HG03442 (cell line): ENCODE data around the gene TRIM66.
"Not testable (repeated sequence)": the region's sequence is repeated elsewhere in the genome, so short reads cannot be mapped to it uniquely, and the experiment has no call there.

Source experiments
- ATAC-seq: cut with Tn5 transposase; IDR thresholded peaks from one replicate; pipeline ENCODE4 v1.9.1; 2021; ENCODE audit warnings: mild to moderate bottlenecking, moderate library complexity; ENCODE audit not compliant: unreplicated experiment

The TRIM66 gene

GRCh38 chr11:8691601-8692000, 9.1 kb upstream of the TRIM66 start:
- ATAC-seq = no peak

GRCh38 chr11:8690374-8691342, 8.2 kb upstream of the TRIM66 start:
- ATAC-seq = no peak

GRCh38 chr11:8689726-8690255, 7.3 kb upstream of the TRIM66 start:
- no peak for ATAC-seq

GRCh38 chr11:8688414-8689362, 6.2 kb upstream of the TRIM66 start:
- ATAC-seq = peak; percentile 90

GRCh38 chr11:8686325-8686724, 3.9 kb upstream of the TRIM66 start:
- no peak for ATAC-seq

- ATAC-seq = no peak
Measured at GRCh38 chr11:8685820-8686219, 3.4 kb upstream of the TRIM66 start.

GRCh38 chr11:8685306-8685705, 2.8 kb upstream of the TRIM66 start:
- ATAC-seq = no peak

GRCh38 chr11:8684600-8685290, 2.3 kb upstream of the TRIM66 start:
- ATAC-seq = no peak

GRCh38 chr11:8683115-8683807, 796 bp upstream of the TRIM66 start:
- no peak for ATAC-seq

- ATAC-seq = no peak
Measured at GRCh38 chr11:8681837-8682302, 595 bp downstream of the TRIM66 start.

GRCh38 chr11:8679006-8679405, 3.5 kb downstream of the TRIM66 start:
- no peak for ATAC-seq

- no peak for ATAC-seq
Measured at GRCh38 chr11:8676458-8676857, 6.0 kb downstream of the TRIM66 start.

- ATAC-seq = no peak
Measured at GRCh38 chr11:8674859-8675258, 7.6 kb downstream of the TRIM66 start.

- ATAC-seq = no peak
Measured at GRCh38 chr11:8672346-8672745, 10.1 kb downstream of the TRIM66 start.

GRCh38 chr11:8671651-8672062, 10.8 kb downstream of the TRIM66 start:
- no peak for ATAC-seq

- ATAC-seq = no peak
Measured at GRCh38 chr11:8671193-8671612, 11.3 kb downstream of the TRIM66 start.

- ATAC-seq = not testable (repeated sequence)
Measured at GRCh38 chr11:8670081-8670480, 12.4 kb downstream of the TRIM66 start.

GRCh38 chr11:8665222-8665621, 17.2 kb downstream of the TRIM66 start:
- ATAC-seq = no peak

- no peak for ATAC-seq
Measured at GRCh38 chr11:8661001-8661795, 21.3 kb downstream of the TRIM66 start.
